Measurements from ENCODE around the gene SLC38A4. TPM values are rescaled to one million over a fixed set of nuclear protein-coding genes. Genes with fewer than 3 reads are reported as not detected.

Gene SLC38A4
- total and polyA plus RNA-seq, 2 of the 8 experiments (the other 6 are each of a cell fraction or from before 2014, with no cell fraction given), result 6.7 to 15.4 TPM

DNA sequence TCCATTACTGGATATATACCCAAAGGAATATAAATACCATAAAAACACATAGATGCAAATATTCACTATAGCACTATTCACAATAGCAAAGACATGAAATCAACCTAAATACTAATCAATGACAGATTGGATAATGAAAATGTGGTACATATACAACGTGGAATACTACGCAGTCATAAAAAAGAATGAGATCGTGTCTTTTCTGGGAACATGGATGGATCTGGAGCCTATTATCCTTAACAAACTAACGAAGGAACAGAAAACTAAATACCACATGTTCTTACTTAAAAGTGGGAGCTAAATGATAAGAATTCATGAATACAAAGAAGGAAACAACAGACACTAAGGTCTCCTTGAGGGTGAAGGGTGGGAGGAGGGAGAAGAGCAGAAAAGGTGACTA, 76.5 kb downstream of the SLC38A4 start:
- no peak overlapping the region for H3K27ac ChIP-seq (ENCODE audit: low read depth, low read length)

More for the DNA sequence above, 76.5 kb downstream of the SLC38A4 start:
- Histone ChIP-seq H2BK20ac (ENCODE audit: low read length) (no peak overlapping the region), H4K91ac (replicated peaks; ENCODE audit: insufficient read length, low read length) (no peak overlapping the region), H3K79me2 (ENCODE audit: control insufficient read depth in 1 of 2, insufficient read depth in 2 of 2, low read length in 2 of 2) (no peaks in the 10 kb centered on the region), H4K20me1 (replicated peaks in 1 of 2; ENCODE audit: control insufficient read depth in 1 of 2, insufficient read depth in 2 of 2, low read length in 2 of 2) (no peaks in the 10 kb centered on the region), H3K4me3 (ENCODE audit: extremely low read depth in 1 of 4, insufficient read depth in 2 of 4, low read depth in 3 of 4, low read length in 4 of 4) (no peak overlapping the region), H3K36me3 (ENCODE audit: control insufficient read depth in 2 of 4, insufficient read depth in 4 of 4, low read length in 3 of 4) (no peaks in the 10 kb centered on the region), H2AK5ac (ENCODE audit: low read depth, low read length) (no peak overlapping the region), H3K4me2 (ENCODE audit: insufficient read depth in 1 of 2, low read depth in 2 of 2, low read length in 2 of 2) (no peak overlapping the region), H3K9me3 (ENCODE audit: insufficient read depth in 2 of 2, low read depth in 1 of 2, low read length in 1 of 2) (no peaks in the 10 kb centered on the region), H2AFZ (ENCODE audit: low read length) (no peak overlapping the region), H3K18ac (ENCODE audit: extremely low read depth, low read length) (no peak overlapping the region), H3K4me1 (replicated peaks in 1 of 4; ENCODE audit: control insufficient read depth in 3 of 4, insufficient read depth in 4 of 4, low read length in 3 of 4) (no peaks in the 10 kb centered on the region), H3K23ac (ENCODE audit: insufficient read length) (no peak overlapping the region), H2BK120ac (replicated peaks; ENCODE audit: low read depth, low read length) (no peak overlapping the region), H4K8ac (ENCODE audit: extremely low read depth, insufficient read depth, low read length) (no peak overlapping the region), H3K27me3 (replicated peaks in 1 of 4; ENCODE audit: control insufficient read depth in 3 of 4, extremely low read depth in 1 of 4, insufficient read depth in 3 of 4, low read length in 3 of 4) (no peaks in the 10 kb centered on the region), H3K9ac (replicated peaks in 1 of 4; ENCODE audit: extremely low read depth in 1 of 4, low read depth in 3 of 4, low read length in 3 of 4) (no peak overlapping the region), H3K4ac (replicated peaks; ENCODE audit: insufficient read length, low read depth, low read length) (no peak overlapping the region), H3K56ac (replicated peaks; ENCODE audit: insufficient read length, low read depth, low read length) (no peak overlapping the region), H3K23me2 (ENCODE audit: low read depth, low read length) (no peaks in the 10 kb centered on the region), H3K14ac (ENCODE audit: insufficient read length) (no peak overlapping the region), H2BK5ac (ENCODE audit: low read depth, low read length) (no peak overlapping the region), H2BK12ac (ENCODE audit: low read depth, low read length) (no peak overlapping the region), H4K5ac (ENCODE audit: insufficient read length, low read depth, low read length) (no peak overlapping the region), H3K79me1 (ENCODE audit: low read depth, low read length) (no peaks in the 10 kb centered on the region), H2BK15ac (ENCODE audit: low read length) (no peak overlapping the region)
- 93% methylated on average over 4 of the region's 4 CpGs; no CpG with 5 or more reads in 1 of the 2 experiments for WGBS, 2 experiments (ENCODE audit: extremely low coverage in 1 of 2, insufficient coverage in 1 of 2, insufficient read length in 1 of 2, insufficient replicate concordance in 2 of 2, low coverage in 1 of 2, low lambda C conversion rate in 2 of 2, missing lambda C conversion rate in 1 of 2)
- POLR2A ChIA-PET (ENCODE audit: partially characterized antibody), result no interaction called here
- TF ChIP-seq RAD21 (IDR thresholded peaks at IDR 0.05 in 1 of 2, conservative IDR thresholded peaks at IDR 0.05 in 1 of 2; ENCODE audit: low read depth in 2 of 2, low read length in 2 of 2) (no peak), TBP (IDR thresholded peaks at IDR 0.05; ENCODE audit: low read depth, low read length) (no peak), ZNF274 (IDR thresholded peaks at IDR 0.05; ENCODE audit: borderline replicate concordance, extremely low read depth, low read length) (no peak), CREB1 (IDR thresholded peaks at IDR 0.05) (no peak), CBX8 (IDR thresholded peaks at IDR 0.05; ENCODE audit: borderline replicate concordance, low read depth, low read length) (no peak), CHD2 (IDR thresholded peaks at IDR 0.05; ENCODE audit: low read length) (no peak), RNF2 (IDR thresholded peaks at IDR 0.05; ENCODE audit: borderline replicate concordance, low read depth, low read length, missing control alignments, poor library complexity, severe bottlenecking) (no peak), SP2 (IDR thresholded peaks at IDR 0.05; ENCODE audit: low read length) (no peak)
- TF ChIP-seq, protein P1, sequence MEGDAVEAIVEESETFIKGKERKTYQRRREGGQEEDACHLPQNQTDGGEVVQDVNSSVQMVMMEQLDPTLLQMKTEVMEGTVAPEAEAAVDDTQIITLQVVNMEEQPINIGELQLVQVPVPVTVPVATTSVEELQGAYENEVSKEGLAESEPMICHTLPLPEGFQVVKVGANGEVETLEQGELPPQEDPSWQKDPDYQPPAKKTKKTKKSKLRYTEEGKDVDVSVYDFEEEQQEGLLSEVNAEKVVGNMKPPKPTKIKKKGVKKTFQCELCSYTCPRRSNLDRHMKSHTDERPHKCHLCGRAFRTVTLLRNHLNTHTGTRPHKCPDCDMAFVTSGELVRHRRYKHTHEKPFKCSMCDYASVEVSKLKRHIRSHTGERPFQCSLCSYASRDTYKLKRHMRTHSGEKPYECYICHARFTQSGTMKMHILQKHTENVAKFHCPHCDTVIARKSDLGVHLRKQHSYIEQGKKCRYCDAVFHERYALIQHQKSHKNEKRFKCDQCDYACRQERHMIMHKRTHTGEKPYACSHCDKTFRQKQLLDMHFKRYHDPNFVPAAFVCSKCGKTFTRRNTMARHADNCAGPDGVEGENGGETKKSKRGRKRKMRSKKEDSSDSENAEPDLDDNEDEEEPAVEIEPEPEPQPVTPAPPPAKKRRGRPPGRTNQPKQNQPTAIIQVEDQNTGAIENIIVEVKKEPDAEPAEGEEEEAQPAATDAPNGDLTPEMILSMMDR (IDR thresholded peaks at IDR 0.05; ENCODE audit: control extremely low read depth in 1 of 3, insufficient read depth in 1 of 3, low read depth in 1 of 3, low read length in 3 of 3), result no peak
- DNase-seq (ENCODE audit: low read depth in 1 of 2, low spot score in 2 of 2) (no peak), FAIRE-seq (no peak)
- CTCF ChIA-PET (ENCODE audit: partially characterized antibody), result no interaction called here
